ENCODE results near the gene SLC35E1.
"Not testable (repeated sequence)": the region's sequence is repeated elsewhere in the genome, so short reads cannot be mapped to it uniquely, and the experiment has no call there.

SLC35E1 gene

GRCh38 chr19:16581145-16581970, 9.1 kb upstream of the SLC35E1 start:
- no peak for DNase-seq

GRCh38 chr19:16579381-16579780, 7.2 kb upstream of the SLC35E1 start:
- DNase-seq, result no peak

DNA sequence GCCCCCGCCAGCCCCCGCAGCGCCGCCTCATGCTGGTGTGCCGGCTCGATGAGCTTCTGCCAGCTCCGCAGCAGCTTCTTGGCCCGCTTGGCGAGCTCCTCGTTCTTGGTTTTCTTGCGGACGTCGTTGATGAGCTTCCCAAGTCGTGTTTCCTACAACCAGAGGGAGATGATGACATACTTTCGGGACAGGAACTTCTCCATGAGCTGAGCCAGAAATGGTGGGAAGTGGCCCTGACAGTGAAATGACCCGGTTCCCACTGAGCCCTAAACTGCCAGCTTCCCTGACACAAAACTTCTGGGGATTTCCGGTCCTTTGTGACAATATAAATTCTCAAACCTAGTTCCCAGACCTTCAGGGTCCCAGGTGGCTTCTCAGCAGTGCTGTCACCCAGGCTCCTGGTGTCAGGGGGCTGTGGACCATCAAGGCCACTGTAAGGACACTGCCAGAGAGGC, 5.3 kb upstream of the SLC35E1 start:
- no peak for DNase-seq

DNA sequence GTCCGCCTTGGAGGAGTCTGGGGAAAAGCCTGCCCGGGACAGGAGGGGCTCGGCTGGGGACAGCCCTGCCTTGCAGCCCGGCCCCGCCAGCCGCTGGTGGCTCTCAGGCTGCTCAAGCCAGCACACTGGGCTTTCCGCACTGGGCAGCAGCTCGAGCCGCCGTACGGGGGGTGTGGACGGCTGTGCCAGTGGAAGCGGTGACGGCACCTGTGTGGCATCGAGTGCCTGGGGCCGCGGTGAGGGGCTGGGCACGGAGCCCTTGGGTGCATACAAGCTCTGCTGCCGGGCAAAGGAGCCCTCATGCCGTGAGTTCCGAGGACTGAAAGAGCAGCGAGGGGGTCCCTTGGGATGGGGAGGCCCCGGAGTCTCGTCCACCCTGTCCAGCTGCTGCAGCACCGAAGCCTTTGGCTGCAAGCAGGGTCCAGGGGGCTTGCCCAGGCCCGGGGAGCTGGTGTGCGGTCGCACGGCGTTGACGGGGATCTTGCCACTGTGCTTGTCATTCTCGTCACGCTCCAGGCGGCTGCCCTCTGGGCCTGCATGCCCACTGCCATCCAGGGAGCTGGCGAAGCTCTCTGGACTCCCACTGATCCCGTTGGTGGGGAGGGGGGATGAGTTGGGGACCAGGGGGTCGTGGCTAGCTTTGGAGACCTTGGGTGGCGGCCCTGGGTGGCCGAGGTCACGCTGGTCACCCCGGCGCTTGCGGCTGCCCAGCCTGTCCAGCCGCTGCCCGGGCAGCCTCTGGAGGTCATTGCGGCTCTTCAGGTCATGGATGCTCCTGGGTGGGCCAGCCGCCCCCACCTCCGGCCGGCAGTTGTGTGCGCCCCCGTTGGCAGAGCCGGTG, 4.7 kb upstream of the SLC35E1 start:
- DNase-seq, result no peak

- no peak for DNase-seq
Measured at GRCh38 chr19:16575861-16576689, 3.9 kb upstream of the SLC35E1 start.

- DNase-seq, result no peak
Measured at GRCh38 chr19:16575282-16575681, 3.1 kb upstream of the SLC35E1 start.

- no peak for DNase-seq
Measured at GRCh38 chr19:16573925-16574324, 1.7 kb upstream of the SLC35E1 start.

GRCh38 chr19:16573296-16573695, 1.1 kb upstream of the SLC35E1 start:
- no peak for DNase-seq

- DNase-seq, result peak in 1 of 2 donors; percentile 52
Measured at GRCh38 chr19:16571822-16572331, 338 bp downstream of the SLC35E1 start.

DNA sequence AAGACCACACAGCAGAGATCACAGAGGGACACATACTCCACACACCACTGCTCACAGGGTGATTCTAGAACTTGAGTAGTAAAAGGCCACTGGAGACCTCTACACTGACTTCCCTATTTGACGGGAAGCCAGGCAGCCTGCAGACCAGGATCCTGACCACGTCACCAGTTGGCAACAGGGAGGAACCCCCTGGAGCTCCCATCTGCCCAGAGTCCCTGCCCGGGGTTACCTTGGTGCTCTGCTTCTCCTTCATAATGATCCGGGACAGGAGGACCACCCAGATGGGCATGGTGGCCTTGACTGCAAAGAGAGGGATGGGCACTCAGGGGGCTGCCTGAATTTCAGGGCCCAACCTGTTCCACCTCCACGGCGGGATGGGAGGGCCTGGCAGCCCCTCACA, 932 bp downstream of the SLC35E1 start:
- DNase-seq, result no peak

- DNase-seq, result no peak
Measured at GRCh38 chr19:16569609-16570320, 2.5 kb downstream of the SLC35E1 start.

DNA sequence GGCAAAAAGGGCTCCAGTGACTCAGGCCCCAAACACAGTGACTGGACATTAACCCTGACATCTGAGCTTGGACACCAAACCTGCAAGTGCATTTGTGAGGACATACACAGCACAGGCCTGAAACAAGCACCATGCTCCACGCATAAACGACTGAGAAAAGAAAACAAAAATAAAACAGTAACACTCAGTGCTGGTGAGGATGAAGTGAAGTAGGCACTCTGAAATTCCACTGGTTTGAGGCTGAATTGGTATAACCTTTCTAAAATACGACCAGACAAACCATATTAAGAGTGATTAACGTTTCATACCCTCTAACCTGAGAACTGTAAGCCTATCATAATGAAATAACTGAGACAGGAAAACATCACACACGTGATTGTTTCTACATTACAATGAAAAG, 5.5 kb downstream of the SLC35E1 start:
- DNase-seq, result no peak

DNA sequence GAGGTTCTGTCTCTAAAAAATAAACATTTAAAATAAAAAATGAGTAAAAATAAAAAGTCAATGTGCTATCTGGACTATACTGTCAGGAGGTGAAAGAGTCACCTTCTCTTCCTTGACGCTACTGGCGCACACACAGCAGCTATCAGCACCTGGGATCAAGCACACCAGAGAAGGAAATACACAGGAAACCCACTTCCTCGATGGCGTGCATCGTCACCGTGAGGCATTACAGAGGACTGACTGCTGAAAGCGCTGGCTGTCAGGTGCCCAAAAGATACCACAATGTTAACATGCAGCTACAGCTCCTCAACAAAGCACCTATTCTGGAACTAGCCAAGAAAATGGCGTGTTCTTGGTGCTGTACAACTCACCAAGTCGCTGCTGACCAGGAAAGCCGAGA, 6.1 kb downstream of the SLC35E1 start:
- peak; percentile 65 to 66 for DNase-seq

DNA sequence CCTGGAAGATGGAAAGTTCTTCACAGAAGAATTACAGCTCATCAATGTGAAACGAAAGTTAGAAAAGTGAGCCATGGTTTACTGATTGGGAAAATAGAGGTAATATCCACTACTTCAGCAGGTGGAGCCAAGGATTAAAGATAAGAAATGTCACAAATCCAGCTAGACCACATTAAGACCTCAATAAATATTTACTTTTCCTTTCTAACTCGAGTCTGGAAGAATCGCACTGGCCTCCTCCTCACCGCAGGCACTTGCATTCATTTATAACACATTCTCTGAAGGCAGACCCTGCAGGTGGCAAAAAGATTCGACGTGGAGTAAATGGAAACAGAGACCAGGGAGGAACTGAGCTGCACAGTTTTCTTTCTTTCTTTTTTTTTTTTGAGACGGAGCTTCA, 7.4 kb downstream of the SLC35E1 start:
- no peak for DNase-seq

GRCh38 chr19:16562608-16563025, 9.6 kb downstream of the SLC35E1 start:
- no peak for DNase-seq

DNA sequence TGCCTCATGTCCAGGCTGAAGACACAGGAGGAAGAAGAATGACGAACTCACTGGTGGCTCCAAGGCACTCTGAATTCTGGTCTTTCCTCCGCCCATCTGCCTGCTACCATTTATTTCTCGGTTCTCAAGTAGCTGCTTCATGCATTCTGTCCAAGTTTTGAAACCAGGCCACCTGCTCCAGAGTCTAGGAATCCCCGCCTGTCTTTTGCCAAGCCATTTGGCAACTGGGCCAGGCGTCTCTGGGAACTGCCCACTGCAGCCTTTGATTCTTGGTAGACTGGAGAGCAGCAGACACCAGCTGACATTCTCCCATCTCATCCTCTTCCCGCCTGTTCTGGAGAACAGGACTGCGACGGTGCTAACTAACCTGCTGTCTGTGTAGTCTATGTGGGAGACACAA, 10.8 kb downstream of the SLC35E1 start:
- DNase-seq, result no peak

GRCh38 chr19:16559780-16560276, 12.4 kb downstream of the SLC35E1 start:
- no peak for DNase-seq

DNA sequence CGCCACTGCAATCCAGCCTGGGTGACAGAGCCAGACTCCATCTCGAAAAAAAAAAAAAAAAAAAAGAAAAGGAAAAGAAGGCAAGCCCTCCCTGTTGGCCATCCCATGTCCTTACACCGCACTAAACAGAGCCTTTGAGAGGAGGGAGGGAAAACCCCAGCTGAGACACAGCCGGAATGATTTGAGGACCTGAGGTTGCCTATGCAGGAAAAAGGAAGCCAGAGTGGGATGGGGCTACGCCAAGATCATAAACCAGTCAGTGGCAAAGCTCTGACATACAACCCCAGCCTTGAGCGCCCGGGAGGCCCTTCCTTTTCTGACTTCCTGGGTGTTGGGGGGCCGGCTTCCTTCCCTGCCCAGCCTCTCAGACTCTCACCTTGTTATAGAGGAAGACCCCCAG, 17.4 kb downstream of the SLC35E1 start:
- no peak for DNase-seq

DNA sequence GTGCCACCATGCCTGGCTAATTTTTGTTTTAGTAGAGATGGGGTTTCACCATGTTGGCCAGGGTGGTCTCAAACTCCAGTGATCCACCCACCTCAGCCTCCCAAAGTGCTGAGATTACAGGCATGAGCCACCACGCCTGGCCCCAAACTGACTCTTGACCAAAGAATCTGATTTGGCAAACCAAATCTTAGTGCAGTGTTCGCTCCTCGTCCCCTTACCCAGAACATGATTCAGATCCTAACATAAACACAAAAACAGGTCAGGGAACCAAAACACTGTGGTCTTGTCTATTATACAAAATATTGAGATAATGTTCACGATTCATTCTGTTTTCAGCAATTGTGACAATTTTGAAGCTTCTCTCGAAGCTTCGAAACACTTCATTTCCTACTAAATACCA, 20.3 kb downstream of the SLC35E1 start:
- not testable (repeated sequence) for DNase-seq

- no peak for DNase-seq
Measured at GRCh38 chr19:16548956-16549355, 23.3 kb downstream of the SLC35E1 start.

- no peak for DNase-seq
Measured at GRCh38 chr19:16544473-16545231, 27.6 kb downstream of the SLC35E1 start.

Data from stimulated activated CD4-positive, alpha-beta T cell treated with anti-CD3 and anti-CD28 coated beads, Interleukin-2, amount 100 ng/mL, for 24 hours (primary cell).